ENCODE data around the gene UBE2O.

The UBE2O gene

DNA sequence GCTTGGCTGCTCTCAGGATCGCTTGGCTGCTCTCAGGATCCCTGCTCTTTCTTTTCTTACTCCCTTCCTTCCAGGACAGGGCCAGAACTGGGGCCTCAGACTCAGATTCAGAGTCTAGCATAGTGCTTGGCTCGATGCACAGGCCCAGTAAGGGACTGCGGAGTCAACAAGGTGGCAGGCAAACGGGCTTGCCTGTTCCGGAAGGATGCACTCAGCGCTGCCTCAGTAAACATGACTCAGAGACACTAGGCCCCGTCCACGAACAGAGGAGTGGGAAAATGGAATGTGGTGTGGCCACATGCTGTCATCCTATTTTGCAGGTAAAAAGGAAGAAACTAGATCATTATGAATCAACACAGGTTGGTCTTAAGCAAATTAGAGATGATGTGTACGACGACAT is 58.8 kb downstream of the UBE2O start:
- TF ChIP-seq, protein P1, sequence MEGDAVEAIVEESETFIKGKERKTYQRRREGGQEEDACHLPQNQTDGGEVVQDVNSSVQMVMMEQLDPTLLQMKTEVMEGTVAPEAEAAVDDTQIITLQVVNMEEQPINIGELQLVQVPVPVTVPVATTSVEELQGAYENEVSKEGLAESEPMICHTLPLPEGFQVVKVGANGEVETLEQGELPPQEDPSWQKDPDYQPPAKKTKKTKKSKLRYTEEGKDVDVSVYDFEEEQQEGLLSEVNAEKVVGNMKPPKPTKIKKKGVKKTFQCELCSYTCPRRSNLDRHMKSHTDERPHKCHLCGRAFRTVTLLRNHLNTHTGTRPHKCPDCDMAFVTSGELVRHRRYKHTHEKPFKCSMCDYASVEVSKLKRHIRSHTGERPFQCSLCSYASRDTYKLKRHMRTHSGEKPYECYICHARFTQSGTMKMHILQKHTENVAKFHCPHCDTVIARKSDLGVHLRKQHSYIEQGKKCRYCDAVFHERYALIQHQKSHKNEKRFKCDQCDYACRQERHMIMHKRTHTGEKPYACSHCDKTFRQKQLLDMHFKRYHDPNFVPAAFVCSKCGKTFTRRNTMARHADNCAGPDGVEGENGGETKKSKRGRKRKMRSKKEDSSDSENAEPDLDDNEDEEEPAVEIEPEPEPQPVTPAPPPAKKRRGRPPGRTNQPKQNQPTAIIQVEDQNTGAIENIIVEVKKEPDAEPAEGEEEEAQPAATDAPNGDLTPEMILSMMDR (IDR thresholded peaks at IDR 0.05; ENCODE audit: insufficient read depth, low read depth, low read length, missing control alignments): no peak
- H3K4me3 ChIP-seq (ENCODE audit: low read depth, low read length): no peak overlapping the region
- DNase-seq (ENCODE audit: low read depth): no peak

DNA sequence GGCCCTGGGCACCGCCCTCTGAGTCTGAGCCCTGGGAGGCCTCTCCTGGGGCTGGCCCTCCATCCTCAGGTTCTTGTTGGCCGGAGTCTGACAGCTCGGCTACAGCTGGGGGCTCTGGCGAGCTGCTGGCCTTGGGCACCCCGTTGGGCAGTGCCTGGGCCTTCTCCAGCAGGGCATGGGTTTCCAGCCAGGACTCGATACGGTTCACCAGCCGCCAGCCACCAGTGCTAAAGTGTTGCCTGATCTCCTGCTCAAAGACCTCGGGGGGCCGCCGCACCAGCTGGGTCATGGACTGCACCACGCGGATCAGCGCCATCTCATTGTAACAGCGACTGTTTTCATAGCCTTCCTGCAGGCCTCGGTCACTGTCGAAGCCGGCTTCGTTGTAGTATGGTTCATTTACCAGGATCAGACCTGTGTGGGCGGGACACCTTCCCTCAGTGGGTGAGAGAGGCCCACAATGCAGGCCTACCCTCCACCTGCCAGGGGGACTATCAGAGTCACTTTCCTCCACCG is 61.7 kb downstream of the UBE2O start:
- TF ChIP-seq, protein P1 (IDR thresholded peaks at IDR 0.05; ENCODE audit: insufficient read depth, low read depth, low read length, missing control alignments): no peak

GRCh38 chr17:76390003-76390421 is 62.9 kb downstream of the UBE2O start:
- no peak overlapping the region for H3K4me3 ChIP-seq (ENCODE audit: low read depth, low read length)
- TF ChIP-seq, protein P1 (IDR thresholded peaks at IDR 0.05; ENCODE audit: insufficient read depth, low read depth, low read length, missing control alignments): no peak
- no peak for DNase-seq (ENCODE audit: low read depth)

More for the DNA sequence above, 61.7 kb downstream of the UBE2O start:
- H3K4me3 ChIP-seq (ENCODE audit: low read depth, low read length): no peak overlapping the region
- DNase-seq (ENCODE audit: low read depth): no peak

GRCh38 chr17:76388966-76389888 is 63.7 kb downstream of the UBE2O start:
- H3K4me3 ChIP-seq (ENCODE audit: low read depth, low read length): no peak overlapping the region
- no peak for DNase-seq (ENCODE audit: low read depth)
- TF ChIP-seq, protein P1 (IDR thresholded peaks at IDR 0.05; ENCODE audit: insufficient read depth, low read depth, low read length, missing control alignments): no peak

- no peak overlapping the region for H3K4me3 ChIP-seq (ENCODE audit: low read depth, low read length)
- TF ChIP-seq, protein P1 (IDR thresholded peaks at IDR 0.05; ENCODE audit: insufficient read depth, low read depth, low read length, missing control alignments): no peak
- DNase-seq (ENCODE audit: low read depth): no peak
Measured at GRCh38 chr17:76386966-76387765, 65.8 kb downstream of the UBE2O start.

DNA sequence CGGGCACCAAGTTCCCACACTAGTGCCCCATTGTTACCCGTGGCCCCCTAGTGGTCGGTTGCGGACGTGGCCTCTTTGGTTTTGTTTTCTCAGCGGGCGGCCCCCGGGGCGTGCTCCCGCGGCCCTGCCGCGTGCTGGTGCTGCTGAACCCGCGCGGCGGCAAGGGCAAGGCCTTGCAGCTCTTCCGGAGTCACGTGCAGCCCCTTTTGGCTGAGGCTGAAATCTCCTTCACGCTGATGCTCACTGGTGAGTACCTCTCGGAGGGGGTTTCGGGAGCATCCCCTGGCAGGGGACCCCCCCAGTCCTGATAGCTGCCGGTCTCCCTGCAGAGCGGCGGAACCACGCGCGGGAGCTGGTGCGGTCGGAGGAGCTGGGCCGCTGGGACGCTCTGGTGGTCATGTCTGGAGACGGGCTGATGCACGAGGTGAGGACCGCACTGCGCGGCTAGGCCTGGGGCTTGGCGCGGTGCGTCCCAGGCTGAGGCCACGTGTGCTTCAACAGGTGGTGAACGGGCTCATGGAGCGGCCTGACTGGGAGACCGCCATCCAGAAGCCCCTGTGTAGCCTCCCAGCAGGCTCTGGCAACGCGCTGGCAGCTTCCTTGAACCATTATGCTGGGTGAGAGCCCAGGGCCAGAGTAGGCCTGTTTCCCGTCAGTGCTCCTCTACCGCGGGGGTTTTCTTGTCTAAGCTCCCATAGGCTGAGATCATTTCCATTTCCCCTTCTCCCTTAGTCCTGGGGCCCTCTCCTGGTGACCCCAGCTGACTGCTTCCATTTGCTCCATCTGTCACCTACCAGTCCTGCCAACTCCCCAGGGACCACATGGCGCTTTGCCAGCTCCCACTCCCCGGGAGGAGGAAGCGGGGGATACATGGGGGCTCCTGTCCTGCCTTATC is 66.8 kb downstream of the UBE2O start:
- peak overlapping the region; percentile 31 for H3K4me3 ChIP-seq (ENCODE audit: low read depth, low read length)
- TF ChIP-seq, protein P1 (IDR thresholded peaks at IDR 0.05; ENCODE audit: insufficient read depth, low read depth, low read length, missing control alignments): peak; percentile 90
- DNase-seq (ENCODE audit: low read depth): peak; percentile 89

All from GM12865 (cell line).